HepG2 (cell line): ENCODE data around the gene MMP19. TPM values are rescaled to one million over a fixed set of nuclear protein-coding genes. Genes with fewer than 3 reads are reported as not detected.

Experiments
- ATAC-seq: fragments of 200-7000 bp; cut with Tn5 transposase; 3 replicates; pipeline ENCODE4 v1.9.1; 2020; ENCODE audit warnings: mild to moderate bottlenecking, moderate library complexity
- BruUV-seq: library from RNA; stranded (reverse); fragments of 400-500 nt; replicated peaks from 2 replicates; lab custom pipeline; 2021; lab: Mats Ljungman, UMichigan
- CTCF ChIA-PET: fragments of 300-600 bp; formaldehyde crosslinking; extraction: SDS; loops from one replicate; lab custom pipeline; 2021; ENCODE audit warnings: low total read pairs, inconsistent platforms, low intra/inter-chr PET ratio; lab: Yijun Ruan, JAX
- POLR2A ChIA-PET: fragments of 350-600 bp; sonication (Branson Sonifier 250); formaldehyde crosslinking; loops from one replicate; lab custom pipeline; 2020; ENCODE audit warnings: antibody characterized with exemption, inconsistent platforms; lab: Yijun Ruan, JAX
- DNase-seq: peaks from one replicate; pipeline ENCODE4 v3.0.0-alpha.2; 2015; ENCODE audit warnings: low spot score
- FAIRE-seq: peaks from 3 replicates; lab custom pipeline; 2011; peaks lifted over from hg19 to GRCh38; lab: Jason Lieb, UNC
- H2AFZ ChIP-seq: one replicate; pipeline ENCODE4 v1.6.1; 2011; ENCODE audit warnings: low read length, inconsistent platforms
- H3K27ac ChIP-seq: fragments of 300-600 bp; 3 replicates; pipeline ENCODE4 v1.8.0; 2011; ENCODE audit warnings: mixed run types, mild to moderate bottlenecking, mixed read lengths, low read length, inconsistent platforms; ENCODE audit not compliant: insufficient read depth; ENCODE audit errors: extremely low read length
- H3K27me3 ChIP-seq, 2 experiments: fragments of 200-600 bp in 1 of 2; 2 replicates in 1 of 2; 3 replicates in 1 of 2; pipeline versions ENCODE4 v1.6.0 to v1.8.0; 2011; ENCODE audit warnings: low read length in 2 of 2, mild to moderate bottlenecking in 2 of 2, moderate library complexity in 2 of 2, inconsistent platforms in 1 of 2; ENCODE audit not compliant: insufficient read depth in 2 of 2, control insufficient read depth in 1 of 2
- H3K36me3 ChIP-seq, 2 experiments: fragments of 200-600 bp in 1 of 2; replicated peaks in 1 of 2; 2 replicates in 1 of 2; 3 replicates in 1 of 2; pipeline versions ENCODE4 v1.5.1 to v1.8.0; 2011; ENCODE audit warnings: low read length in 2 of 2, inconsistent platforms in 1 of 2; ENCODE audit not compliant: insufficient read depth in 2 of 2, control insufficient read depth in 1 of 2
- H3K4me1 ChIP-seq: 2 replicates; pipeline ENCODE4 v1.5.1; 2012; ENCODE audit warnings: low read length, inconsistent platforms; ENCODE audit not compliant: insufficient read depth
- H3K4me2 ChIP-seq: 2 replicates; pipeline ENCODE4 v1.6.0; 2011; ENCODE audit warnings: low read depth, low read length, inconsistent platforms
- H3K4me3 ChIP-seq, 3 experiments: fragments of 200-600 bp in 1 of 3; sonication (generic), shearing (Covaris generic) in 1 of 3; replicated peaks in 1 of 3; 2 replicates each; pipeline ENCODE4 v1.5.1; 2011 to 2016; ENCODE audit warnings: low read length in 3 of 3, inconsistent platforms in 2 of 3, low read depth in 2 of 3, mild to moderate bottlenecking in 2 of 3, control low read depth in 1 of 3, mixed read lengths in 1 of 3; ENCODE audit not compliant: insufficient read depth in 1 of 3
- H3K79me2 ChIP-seq: one replicate; pipeline ENCODE4 v1.6.1; 2011; ENCODE audit warnings: low read length, inconsistent platforms; ENCODE audit not compliant: insufficient read depth
- H3K9ac ChIP-seq: 2 replicates; pipeline ENCODE4 v1.6.0; 2011; ENCODE audit warnings: mild to moderate bottlenecking, low read depth, low read length, inconsistent platforms; ENCODE audit not compliant: insufficient read depth
- H3K9me3 ChIP-seq: 2 replicates; pipeline ENCODE4 v1.5.1; 2012; ENCODE audit warnings: mild to moderate bottlenecking, low read length
- H4K20me1 ChIP-seq: 2 replicates; pipeline ENCODE4 v1.6.0; 2011; ENCODE audit warnings: inconsistent platforms, mild to moderate bottlenecking, low read length, moderate library complexity; ENCODE audit not compliant: insufficient read depth
- FOXP1 ChIP-seq, 2 experiments: fragments of 450-650 bp in 1 of 2; IDR thresholded peaks; 2 replicates each; pipeline ENCODE4 v1.6.1; 2017 to 2018; ENCODE audit warnings: antibody characterized with exemption in 1 of 2
- HOXA7 ChIP-seq: sonication (generic); formaldehyde crosslinking; IDR thresholded peaks from 2 replicates; pipeline ENCODE4 v1.8.1; 2022; ENCODE audit warnings: mild to moderate bottlenecking, missing genetic modification reagents, moderate library complexity
- LBX2 ChIP-seq: sonication (generic); formaldehyde crosslinking; IDR thresholded peaks from 2 replicates; pipeline ENCODE4 v1.5.0; 2020; ENCODE audit warnings: missing genetic modification reagents, mild to moderate bottlenecking, borderline replicate concordance
- MAF1 ChIP-seq: sonication (generic); formaldehyde crosslinking; IDR thresholded peaks from 2 replicates; pipeline ENCODE4 v1.5.0; 2020; ENCODE audit warnings: missing genetic modification reagents, borderline replicate concordance
- MATR3 ChIP-seq: sonication (generic); formaldehyde crosslinking; IDR thresholded peaks from 2 replicates; pipeline ENCODE4 v1.4.0; 2020; ENCODE audit warnings: missing genetic modification reagents
- PCBP2 ChIP-seq: fragments of 200-400 bp; formaldehyde crosslinking; optimal IDR thresholded peaks from 2 replicates; pipeline ENCODE3; 2018; ENCODE audit warnings: low read length, low read depth; ENCODE audit not compliant: poor library complexity, severe bottlenecking
- RAD51 ChIP-seq: fragments of 450-650 bp; IDR thresholded peaks from 2 replicates; pipeline ENCODE4 v1.6.1; 2016; ENCODE audit warnings: borderline replicate concordance
- ZNF644 ChIP-seq: IDR thresholded peaks from 2 replicates; pipeline ENCODE4 v1.6.1; 2016; ENCODE audit warnings: low read depth
- ZNF746 ChIP-seq: sonication (generic); formaldehyde crosslinking; IDR thresholded peaks from 2 replicates; pipeline ENCODE4 v1.8.0; 2022; ENCODE audit warnings: mild to moderate bottlenecking, missing genetic modification reagents
- WGBS: methylation state at CpG from one replicate; pipeline ENCODE4 v1.1.6; 2017; ENCODE audit warnings: low lambda C conversion rate; 5-methylcytosine and 5-hydroxymethylcytosine counted together
- in situ Hi-C: cut with HindIII; loops from 2 replicates; pipeline ENCODE4 v1.10.0; 2017; ENCODE audit warnings: low pct_unique_long_range_greater_than_20kb; ENCODE audit not compliant: extremely low pct_ligation_motif_present
- intact Hi-C: fragments of 100-400 bp; cut with micrococcal nuclease; formaldehyde crosslinking; loops from one replicate; pipeline ENCODE4 v1.10.0; 2022; ENCODE audit not compliant: unreplicated experiment
- polyA plus RNA-seq, 8 experiments: library from polyadenylated mRNA; depleted of rRNA in 3 of 8; stranded (reverse) in 7 of 8; unstranded in 1 of 8; fragments of >200 nt; fragmentation: Illumina TruSeq in 4 of 8; extraction: Trizol in 4 of 8; gene quantifications; 2 replicates each; pipeline versions ENCODE4 v1.2.1 to v1.2.3, GENCODE V29; 2011 to 2016; ENCODE audit warnings: low read depth in 4 of 8, missing spikeins in 1 of 8, mixed read lengths in 1 of 8; ENCODE audit not compliant: insufficient read depth in 1 of 8
- total RNA-seq, 5 experiments: library from RNA; depleted of rRNA; stranded (reverse); fragments of >200 nt; fragmentation: Illumina TruSeq; extraction: Trizol; gene quantifications; 2 replicates each; pipeline ENCODE4 v1.2.3, GENCODE V29; 2016; ENCODE audit warnings: low read depth in 1 of 5

The MMP19 gene
- total and polyA plus RNA-seq, 2 of the 13 experiments (the other 11 are each of a cell fraction or from before 2014, with no cell fraction given) = 0.07 to 0.08 TPM

GRCh38 chr12:55845785-55846496 lies 3.2 kb upstream of the MMP19 start:
- no peak for FAIRE-seq
- intact Hi-C loops (no loop called here), in situ Hi-C loops (no loop called here)
- CTCF ChIA-PET = no interaction called here
- no peak overlapping the region for H2AFZ ChIP-seq
- DNase-seq = no peak
- BruUV-seq = no TSS peak
- H3K4me3 ChIP-seq = no peak overlapping the region
- 50% methylated on average over 7 of the region's 7 CpGs for WGBS
- H3K9me3 ChIP-seq = no peaks in the 10 kb centered on the region
- peaks cover 33% of the 10 kb centered on the region for H3K4me1 ChIP-seq
- no peak overlapping the region for H3K4me2 ChIP-seq
- no peaks in the 10 kb centered on the region for H3K36me3 ChIP-seq
- no peak overlapping the region for H3K9ac ChIP-seq
- H3K27ac ChIP-seq = no peak overlapping the region
- no peak for ATAC-seq
- no peaks in the 10 kb centered on the region for H4K20me1 ChIP-seq
- TF ChIP-seq ZNF644 (no peak), FOXP1 (IDR thresholded peaks at IDR 0.05) (no peak), FOXP1 (CRISPR knock-in tag; IDR thresholded peaks at IDR 0.05) (no peak), MATR3 (no peak), RAD51 (no peak), ZNF746 (CRISPR knock-in tag) (no peak), MAF1 (CRISPR knock-in tag) (no peak), HOXA7 (CRISPR knock-in tag) (no peak), LBX2 (CRISPR knock-in tag) (no peak), PCBP2 (no peak)
- POLR2A ChIA-PET = interaction anchor here (1.6 kb wide), 1 partner anchor 28 kb away, joined by 3 read pairs; the partner anchor contains the start of genes ORMDL2 and SARNP
- peaks cover 1 to 18% of the 10 kb centered on the region in 2 experiments; a peak in 3 of 5 replicates for H3K27me3 ChIP-seq
- no peaks in the 10 kb centered on the region for H3K79me2 ChIP-seq
